ENCODE results near the gene CSH2. TPM values are rescaled to one million over a fixed set of nuclear protein-coding genes. Genes with fewer than 3 reads are reported as not detected.

CSH2 gene
- total and polyA plus RNA-seq, 9 of the 15 experiments (the other 6 are each of a cell fraction or from before 2014, with no cell fraction given): not detected

- TF ChIP-seq E2F8 (IDR thresholded peaks at IDR 0.05; ENCODE audit: low read depth, partially characterized antibody) (no peak), HMG20A (CRISPR knock-in tag; conservative IDR thresholded peaks at IDR 0.05) (no peak), TAF1 (IDR thresholded peaks at IDR 0.05; ENCODE audit: control insufficient read depth, extremely low read depth, insufficient read depth, low read length, severe bottlenecking) (peak; percentile 24), HMBOX1 (IDR thresholded peaks at IDR 0.05) (no peak), ZBTB40 (IDR thresholded peaks at IDR 0.05) (peak; percentile 26; the same call in 1 of the 2 replicates), ZBTB40 (CRISPR knock-in tag; IDR thresholded peaks at IDR 0.05) (no peak), MNT (conservative IDR thresholded peaks at IDR 0.05) (0 out of 4 replicates have a peak, but pooled peaks of 1 of the 2 experiments have one; percentile 36)
Observed at GRCh38 chr17:63841350-63842172, 31.9 kb downstream of the CSH2 start (continued).

Measured in K562 (cell line).